Measurements from ENCODE around the gene APOBEC4.
"Not testable (repeated sequence)": the region's sequence is repeated elsewhere in the genome, so short reads cannot be mapped to it uniquely, and the experiment has no call there.

Gene APOBEC4

GRCh38 chr1:183619781-183620180 lies 33.3 kb downstream of the APOBEC4 start:
- DNase-seq (no peak), ATAC-seq (replicated peaks) (no peak)
- Mint-ChIP-seq H3K36me3 (ENCODE audit: insufficient read depth) (peaks cover 12% of the 10 kb centered on the region), H3K27ac (peak overlapping the region in 1 of 2 donors; percentile 87), H3K9me3 (no peaks in the 10 kb centered on the region), H3K27me3 (peaks cover 2 to 5% of the 10 kb centered on the region in 2 donors), H3K4me1 (ENCODE audit: low read depth in 2 of 2) (peaks cover 0 to 3% of the 10 kb centered on the region in 2 donors), H3K4me3 (no peak overlapping the region)

- not testable (repeated sequence) for ATAC-seq (replicated peaks); DNase-seq; H3K36me3 Mint-ChIP-seq (ENCODE audit: insufficient read depth); H3K4me3 Mint-ChIP-seq; H3K4me1 Mint-ChIP-seq (ENCODE audit: low read depth in 2 of 2); H3K9me3 Mint-ChIP-seq; H3K27ac Mint-ChIP-seq
- peaks cover 6 to 19% of the 10 kb centered on the region in 2 donors for H3K27me3 Mint-ChIP-seq
Measured at GRCh38 chr1:183618202-183618601, 34.9 kb downstream of the APOBEC4 start.

- H3K36me3 Mint-ChIP-seq (ENCODE audit: insufficient read depth); H3K9me3 Mint-ChIP-seq; H3K4me1 Mint-ChIP-seq (ENCODE audit: low read depth in 2 of 2); ATAC-seq (replicated peaks); H3K4me3 Mint-ChIP-seq; DNase-seq; H3K27ac Mint-ChIP-seq: not testable (repeated sequence)
- H3K27me3 Mint-ChIP-seq: peaks cover 13 to 38% of the 10 kb centered on the region in 2 donors
Measured at GRCh38 chr1:183612975-183613374, 40.1 kb downstream of the APOBEC4 start.

GRCh38 chr1:183612407-183612806 lies 40.7 kb downstream of the APOBEC4 start:
- H3K27ac Mint-ChIP-seq: no peak overlapping the region

GRCh38 chr1:183611021-183611420 lies 42.1 kb downstream of the APOBEC4 start:
- no peak overlapping the region for H3K27ac Mint-ChIP-seq
- H3K4me1 Mint-ChIP-seq (ENCODE audit: low read depth in 2 of 2): no peaks in the 10 kb centered on the region
- ATAC-seq (replicated peaks) (no peak), DNase-seq (no peak)
- H3K9me3 Mint-ChIP-seq: no peaks in the 10 kb centered on the region
- peaks cover 13 to 38% of the 10 kb centered on the region in 2 donors for H3K27me3 Mint-ChIP-seq
- no peaks in the 10 kb centered on the region for H3K36me3 Mint-ChIP-seq (ENCODE audit: insufficient read depth)
- H3K4me3 Mint-ChIP-seq: no peak overlapping the region

More at GRCh38 chr1:183612407-183612806, 40.7 kb downstream of the APOBEC4 start:
- Mint-ChIP-seq H3K4me3 (no peak overlapping the region), H3K27me3 (peaks cover 13 to 38% of the 10 kb centered on the region in 2 donors), H3K36me3 (ENCODE audit: insufficient read depth) (no peaks in the 10 kb centered on the region), H3K4me1 (ENCODE audit: low read depth in 2 of 2) (no peaks in the 10 kb centered on the region), H3K9me3 (no peaks in the 10 kb centered on the region)
- ATAC-seq (replicated peaks) (no peak), DNase-seq (no peak)

- no peak for DNase-seq
- Mint-ChIP-seq H3K4me3 (no peak overlapping the region), H3K36me3 (ENCODE audit: insufficient read depth) (no peaks in the 10 kb centered on the region), H3K9me3 (no peaks in the 10 kb centered on the region), H3K27ac (no peak overlapping the region), H3K27me3 (peaks cover 12 to 37% of the 10 kb centered on the region in 2 donors), H3K4me1 (ENCODE audit: low read depth in 2 of 2) (no peaks in the 10 kb centered on the region)
- no peak for ATAC-seq (replicated peaks)
Measured at GRCh38 chr1:183609759-183610452, 43.2 kb downstream of the APOBEC4 start.

GRCh38 chr1:183609313-183609712 lies 43.8 kb downstream of the APOBEC4 start:
- H3K4me3 Mint-ChIP-seq: no peak overlapping the region
- no peaks in the 10 kb centered on the region for H3K36me3 Mint-ChIP-seq (ENCODE audit: insufficient read depth)
- ATAC-seq (replicated peaks) (peak; percentile 24), DNase-seq (no peak)
- H3K9me3 Mint-ChIP-seq: no peaks in the 10 kb centered on the region
- no peak overlapping the region for H3K27ac Mint-ChIP-seq
- H3K27me3 Mint-ChIP-seq: peaks cover 8 to 37% of the 10 kb centered on the region in 2 donors
- H3K4me1 Mint-ChIP-seq (ENCODE audit: low read depth in 2 of 2): peaks cover 0 to 2% of the 10 kb centered on the region in 2 donors

GRCh38 chr1:183607322-183607980 lies 45.7 kb downstream of the APOBEC4 start:
- Mint-ChIP-seq H3K36me3 (ENCODE audit: insufficient read depth) (no peaks in the 10 kb centered on the region), H3K9me3 (no peaks in the 10 kb centered on the region), H3K4me1 (ENCODE audit: low read depth in 2 of 2) (peaks cover 0 to 10% of the 10 kb centered on the region in 2 donors), H3K27ac (no peak overlapping the region), H3K4me3 (no peak overlapping the region), H3K27me3 (peaks cover 13 to 43% of the 10 kb centered on the region in 2 donors)
- ATAC-seq (replicated peaks) (no peak), DNase-seq (no peak)

- H3K36me3 Mint-ChIP-seq (ENCODE audit: insufficient read depth): no peaks in the 10 kb centered on the region
- no peak overlapping the region for H3K27ac Mint-ChIP-seq
- H3K27me3 Mint-ChIP-seq: peaks cover 6 to 37% of the 10 kb centered on the region in 2 donors
Measured at GRCh38 chr1:183605904-183606303, 47.2 kb downstream of the APOBEC4 start.

GRCh38 chr1:183604815-183605214 lies 48.3 kb downstream of the APOBEC4 start:
- no peak for DNase-seq
- Mint-ChIP-seq H3K9me3 (no peaks in the 10 kb centered on the region), H3K27ac (peak overlapping the region in 1 of 2 donors; percentile 54), H3K4me1 (ENCODE audit: low read depth in 2 of 2) (peaks cover 0 to 10% of the 10 kb centered on the region in 2 donors), H3K27me3 (peaks cover 6 to 37% of the 10 kb centered on the region in 2 donors), H3K4me3 (no peak overlapping the region), H3K36me3 (ENCODE audit: insufficient read depth) (no peaks in the 10 kb centered on the region)
- ATAC-seq (replicated peaks): no peak

More at GRCh38 chr1:183605904-183606303, 47.2 kb downstream of the APOBEC4 start:
- Mint-ChIP-seq H3K9me3 (no peaks in the 10 kb centered on the region), H3K4me1 (ENCODE audit: low read depth in 2 of 2) (peaks cover 0 to 10% of the 10 kb centered on the region in 2 donors), H3K4me3 (no peak overlapping the region)
- ATAC-seq (replicated peaks) (no peak), DNase-seq (no peak)

- ATAC-seq (replicated peaks): peak; percentile 37
- peaks cover 6 to 35% of the 10 kb centered on the region in 2 donors for H3K27me3 Mint-ChIP-seq
- no peaks in the 10 kb centered on the region for H3K9me3 Mint-ChIP-seq
- peaks cover 0 to 10% of the 10 kb centered on the region in 2 donors for H3K4me1 Mint-ChIP-seq (ENCODE audit: low read depth in 2 of 2)
- peak overlapping the region in 1 of 2 donors; percentile 59 for H3K27ac Mint-ChIP-seq
- DNase-seq: no peak
- no peaks in the 10 kb centered on the region for H3K36me3 Mint-ChIP-seq (ENCODE audit: insufficient read depth)
- H3K4me3 Mint-ChIP-seq: peak overlapping the region in 1 of 2 donors; percentile 24
Measured at GRCh38 chr1:183604038-183604808, 48.9 kb downstream of the APOBEC4 start.

- no peak overlapping the region for H3K4me3 Mint-ChIP-seq
- ATAC-seq (replicated peaks): no peak
- DNase-seq: no peak
- no peak overlapping the region for H3K27ac Mint-ChIP-seq
- H3K4me1 Mint-ChIP-seq (ENCODE audit: low read depth in 2 of 2): peaks cover 0 to 10% of the 10 kb centered on the region in 2 donors
- no peaks in the 10 kb centered on the region for H3K9me3 Mint-ChIP-seq
- no peaks in the 10 kb centered on the region for H3K36me3 Mint-ChIP-seq (ENCODE audit: insufficient read depth)
- H3K27me3 Mint-ChIP-seq: peaks cover 6 to 31% of the 10 kb centered on the region in 2 donors
Measured at GRCh38 chr1:183602510-183602909, 50.6 kb downstream of the APOBEC4 start.

- DNase-seq (no peak), ATAC-seq (replicated peaks) (no peak)
- H3K4me1 Mint-ChIP-seq (ENCODE audit: low read depth in 2 of 2): peaks cover 0 to 10% of the 10 kb centered on the region in 2 donors
- H3K4me3 Mint-ChIP-seq: no peak overlapping the region
- no peaks in the 10 kb centered on the region for H3K36me3 Mint-ChIP-seq (ENCODE audit: insufficient read depth)
- H3K27ac Mint-ChIP-seq: no peak overlapping the region
- H3K27me3 Mint-ChIP-seq: peaks cover 6 to 31% of the 10 kb centered on the region in 2 donors
- no peaks in the 10 kb centered on the region for H3K9me3 Mint-ChIP-seq
Measured at GRCh38 chr1:183600634-183601033, 52.5 kb downstream of the APOBEC4 start.

Data from effector memory CD8-positive, alpha-beta T cell (primary cell).